Ishikawa (cell line): ENCODE data around the gene KIF16B.

Experiments
- CEBPB ChIP-seq: IDR thresholded peaks from 2 replicates; pipeline ENCODE4 v1.6.1; 2012
- CREB1 ChIP-seq: IDR thresholded peaks from 2 replicates; pipeline ENCODE4 v1.6.1; 2012; ENCODE audit warnings: low read depth
- EGR1 ChIP-seq: IDR thresholded peaks from 2 replicates; pipeline ENCODE4 v1.6.1; 2012
- EP300 ChIP-seq: IDR thresholded peaks from 2 replicates; pipeline ENCODE4 v1.6.1; 2012; ENCODE audit warnings: borderline replicate concordance
- FOXM1 ChIP-seq: IDR thresholded peaks from 2 replicates; pipeline ENCODE4 v1.6.1; 2012; ENCODE audit warnings: low read depth, borderline replicate concordance
- NFIC ChIP-seq: IDR thresholded peaks from 2 replicates; pipeline ENCODE4 v1.6.1; 2012
- RAD21 ChIP-seq: IDR thresholded peaks from 2 replicates; pipeline ENCODE4 v1.6.1; 2012; ENCODE audit warnings: low read depth
- REST ChIP-seq: IDR thresholded peaks from 2 replicates; pipeline ENCODE4 v1.6.1; 2012; ENCODE audit warnings: low read depth, mild to moderate bottlenecking
- TAF1 ChIP-seq: IDR thresholded peaks from 2 replicates; pipeline ENCODE4 v1.6.1; 2012; ENCODE audit warnings: low read depth, mild to moderate bottlenecking
- TCF12 ChIP-seq: IDR thresholded peaks from 2 replicates; pipeline ENCODE4 v1.6.1; 2012; ENCODE audit warnings: low read depth
- TEAD4 ChIP-seq: IDR thresholded peaks from 2 replicates; pipeline ENCODE4 v1.6.1; 2012
- YY1 ChIP-seq: IDR thresholded peaks from 2 replicates; pipeline ENCODE4 v1.6.1; 2012; ENCODE audit warnings: low read depth
- ZBTB7A ChIP-seq: IDR thresholded peaks from 2 replicates; pipeline ENCODE4 v1.6.1; 2012; ENCODE audit warnings: low read depth
- TF ChIP-seq, protein P1 (sequence below): IDR thresholded peaks from 2 replicates; pipeline ENCODE4 v1.6.1; 2012
- TF ChIP-seq, protein P2 (sequence below): IDR thresholded peaks from 2 replicates; pipeline ENCODE4 v1.6.1; 2012

Gene KIF16B

DNA sequence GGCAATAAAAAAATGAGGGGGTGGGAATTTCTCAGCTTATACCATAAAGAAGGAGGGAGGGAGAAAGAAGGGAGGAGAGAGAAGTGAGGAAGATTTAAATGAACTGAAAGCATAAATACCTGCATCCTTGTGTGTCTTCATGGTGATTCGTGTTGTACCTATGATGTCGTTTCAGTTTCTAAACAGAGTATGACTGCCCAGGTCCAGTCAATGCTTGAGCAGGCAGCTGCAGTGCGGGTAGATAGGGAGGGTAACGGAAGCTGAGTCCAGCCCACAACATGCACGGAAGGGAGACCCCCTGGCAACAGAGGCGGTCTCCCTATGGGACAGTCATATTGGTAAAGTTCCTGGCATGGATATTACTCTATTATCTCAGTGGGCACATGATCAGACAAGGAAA, 184.5 kb downstream of the KIF16B start:
- TF ChIP-seq CREB1 (no peak), TAF1 (no peak), TCF12 (no peak), FOXM1 (no peak), EP300 (no peak), REST (no peak), YY1 (no peak)
- TF ChIP-seq, protein P1, sequence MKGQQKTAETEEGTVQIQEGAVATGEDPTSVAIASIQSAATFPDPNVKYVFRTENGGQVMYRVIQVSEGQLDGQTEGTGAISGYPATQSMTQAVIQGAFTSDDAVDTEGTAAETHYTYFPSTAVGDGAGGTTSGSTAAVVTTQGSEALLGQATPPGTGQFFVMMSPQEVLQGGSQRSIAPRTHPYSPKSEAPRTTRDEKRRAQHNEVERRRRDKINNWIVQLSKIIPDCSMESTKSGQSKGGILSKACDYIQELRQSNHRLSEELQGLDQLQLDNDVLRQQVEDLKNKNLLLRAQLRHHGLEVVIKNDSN = no peak

DNA sequence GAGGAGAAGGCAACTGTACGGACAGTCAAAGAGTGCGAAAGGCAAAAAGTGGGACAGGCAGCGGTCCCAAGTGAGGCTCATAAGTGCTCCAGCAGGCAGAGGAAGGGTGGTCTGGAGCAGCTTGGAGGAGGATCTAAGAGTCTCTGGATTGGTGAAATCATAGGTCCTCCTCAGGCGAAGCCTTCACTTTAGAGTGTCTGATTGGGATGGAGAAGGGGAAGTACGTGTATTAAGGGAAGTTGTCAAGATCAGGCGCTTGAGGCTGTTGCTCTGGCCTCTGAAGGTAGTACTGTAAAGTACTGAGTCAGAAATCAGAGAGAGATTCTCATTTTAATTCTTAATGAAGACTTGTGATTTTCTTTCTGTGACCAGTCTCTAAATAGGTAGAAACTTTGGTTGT, 185.6 kb downstream of the KIF16B start:
- TF ChIP-seq TCF12 (no peak), REST (no peak), RAD21 (no peak), ZBTB7A (no peak), CEBPB (no peak), FOXM1 (no peak), TEAD4 (no peak), TAF1 (no peak), EGR1 (no peak), CREB1 (no peak), NFIC (no peak)
- TF ChIP-seq, protein P2, sequence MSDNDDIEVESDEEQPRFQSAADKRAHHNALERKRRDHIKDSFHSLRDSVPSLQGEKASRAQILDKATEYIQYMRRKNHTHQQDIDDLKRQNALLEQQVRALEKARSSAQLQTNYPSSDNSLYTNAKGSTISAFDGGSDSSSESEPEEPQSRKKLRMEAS = no peak
- TF ChIP-seq, protein P1 = no peak

DNA sequence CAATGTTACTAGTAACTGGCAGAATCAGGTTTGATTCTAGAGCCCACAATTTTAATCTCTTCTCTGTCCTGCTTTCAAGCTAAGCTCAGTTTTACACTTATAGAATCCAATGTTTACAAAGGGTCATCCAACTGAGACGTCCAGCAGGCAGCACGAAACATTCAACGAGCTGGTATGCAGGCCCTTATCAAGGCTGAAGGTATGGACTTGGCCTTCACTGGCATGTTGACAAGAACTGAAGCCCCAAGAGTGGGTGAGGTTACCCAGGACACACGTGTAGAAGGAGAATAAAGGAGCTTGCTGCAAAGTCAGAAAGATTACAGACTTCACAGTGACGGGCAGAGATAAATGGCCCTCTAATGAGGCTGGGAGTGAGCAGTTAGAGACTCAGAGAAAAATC, 187.4 kb downstream of the KIF16B start:
- TF ChIP-seq CEBPB (no peak), EGR1 (no peak), TAF1 (no peak), NFIC (no peak), TEAD4 (no peak), YY1 (no peak), RAD21 (no peak), CREB1 (no peak)

- TF ChIP-seq, protein P2 = no peak
- TF ChIP-seq RAD21 = no peak
- no peak for TF ChIP-seq NFIC
- no peak for TF ChIP-seq CEBPB
- no peak for TF ChIP-seq YY1
- no peak for TF ChIP-seq CREB1
- TF ChIP-seq TEAD4 = no peak
- no peak for TF ChIP-seq TCF12
- TF ChIP-seq FOXM1 = no peak
- TF ChIP-seq REST = no peak
- no peak for TF ChIP-seq EGR1
- no peak for TF ChIP-seq EP300
- no peak for TF ChIP-seq ZBTB7A
- TF ChIP-seq, protein P1 = no peak
- TF ChIP-seq TAF1 = no peak
Observed at GRCh38 chr20:16385462-16385861, 187.8 kb downstream of the KIF16B start.

DNA sequence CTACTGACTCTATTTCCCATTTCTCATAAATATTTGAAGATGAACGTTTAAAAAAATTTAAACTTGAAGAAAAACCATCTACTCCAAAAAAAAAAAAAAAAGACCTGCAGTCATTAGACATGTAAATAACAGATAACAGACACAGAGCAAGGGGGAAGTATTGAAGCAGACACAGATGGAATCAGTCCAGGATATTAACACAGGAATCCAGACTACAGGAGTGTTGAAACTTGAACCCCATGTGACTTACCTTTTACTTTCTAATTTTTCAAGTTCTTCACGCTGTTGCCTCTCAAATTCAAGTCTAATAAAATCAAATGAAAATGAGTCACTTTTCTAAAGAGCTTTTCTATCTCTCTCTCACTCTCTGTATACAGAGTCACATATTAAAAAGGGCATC, 191.8 kb downstream of the KIF16B start:
- TF ChIP-seq TAF1 (no peak), ZBTB7A (no peak), FOXM1 (no peak), YY1 (no peak), CEBPB (no peak), TEAD4 (no peak), RAD21 (no peak), CREB1 (no peak), EGR1 (no peak), TCF12 (no peak), EP300 (no peak), NFIC (no peak)
- TF ChIP-seq, protein P2 = no peak
- TF ChIP-seq, protein P1 = no peak
